HepG2 (cell line): ENCODE measurements around the gene NCAPG. TPM values are rescaled to one million over a fixed set of nuclear protein-coding genes. Genes with fewer than 3 reads are reported as not detected.

ENCODE experiments used
- CEBPZ ChIP-seq: IDR thresholded peaks from 2 replicates; pipeline ENCODE4 v1.6.1; 2012; ENCODE audit warnings: low read length, improper control_type of control experiment
- EEA1 ChIP-seq: sonication (generic); formaldehyde crosslinking; IDR thresholded peaks from 2 replicates; pipeline ENCODE4 v1.5.1; 2020; ENCODE audit warnings: mild to moderate bottlenecking, missing genetic modification reagents, borderline replicate concordance
- ELF1 ChIP-seq: sonication (generic); formaldehyde crosslinking; IDR thresholded peaks from 2 replicates; pipeline ENCODE4 v1.4.0; 2020; ENCODE audit warnings: missing genetic modification reagents
- IKZF5 ChIP-seq: IDR thresholded peaks from 2 replicates; pipeline ENCODE4 v1.6.1; 2018; ENCODE audit warnings: missing genetic modification reagents, mild to moderate bottlenecking, missing compliant biosample characterization
- SMAD9 ChIP-seq: sonication (generic); formaldehyde crosslinking; IDR thresholded peaks from 2 replicates; pipeline ENCODE4 v1.5.1; 2020; ENCODE audit warnings: mild to moderate bottlenecking, missing genetic modification reagents
- ZBTB37 ChIP-seq: sonication (generic); formaldehyde crosslinking; IDR thresholded peaks from 2 replicates; pipeline ENCODE4 v1.4.0; 2020; ENCODE audit warnings: mild to moderate bottlenecking, missing genetic modification reagents
- ZC3H13 ChIP-seq: sonication (generic); formaldehyde crosslinking; IDR thresholded peaks from 2 replicates; pipeline ENCODE4 v1.8.1; 2023; ENCODE audit warnings: mild to moderate bottlenecking, missing genetic modification reagents, moderate library complexity
- ZNF234 ChIP-seq: sonication (generic); formaldehyde crosslinking; conservative IDR thresholded peaks from 2 replicates; pipeline ENCODE4 v1.5.1; 2020; ENCODE audit warnings: mild to moderate bottlenecking, missing genetic modification reagents
- ZNF354B ChIP-seq: sonication (generic); formaldehyde crosslinking; IDR thresholded peaks from 2 replicates; pipeline ENCODE4 v1.8.0; 2022; ENCODE audit warnings: mild to moderate bottlenecking, missing genetic modification reagents
- ZNF451 ChIP-seq: sonication (generic); formaldehyde crosslinking; IDR thresholded peaks from 2 replicates; pipeline ENCODE4 v1.5.0; 2020; ENCODE audit warnings: mild to moderate bottlenecking, missing genetic modification reagents
- ZNF776 ChIP-seq: sonication (generic); formaldehyde crosslinking; IDR thresholded peaks from 2 replicates; pipeline ENCODE4 v1.4.0; 2020; ENCODE audit warnings: mild to moderate bottlenecking, missing genetic modification reagents
- ZNF792 ChIP-seq: IDR thresholded peaks from 2 replicates; pipeline ENCODE4 v1.6.1; 2016
- polyA plus RNA-seq, 8 experiments: library from polyadenylated mRNA; depleted of rRNA in 3 of 8; stranded (reverse) in 7 of 8; unstranded in 1 of 8; fragments of >200 nt; fragmentation: Illumina TruSeq in 4 of 8; extraction: Trizol in 4 of 8; gene quantifications; 2 replicates each; pipeline versions ENCODE4 v1.2.1 to v1.2.3, GENCODE V29; 2011 to 2016; ENCODE audit warnings: low read depth in 4 of 8, missing spikeins in 1 of 8, mixed read lengths in 1 of 8; ENCODE audit not compliant: insufficient read depth in 1 of 8
- total RNA-seq, 5 experiments: library from RNA; depleted of rRNA; stranded (reverse); fragments of >200 nt; fragmentation: Illumina TruSeq; extraction: Trizol; gene quantifications; 2 replicates each; pipeline ENCODE4 v1.2.3, GENCODE V29; 2016; ENCODE audit warnings: low read depth in 1 of 5

NCAPG gene
- total and polyA plus RNA-seq, 2 of the 13 experiments (the other 11 are each of a cell fraction or from before 2014, with no cell fraction given): 14.8 to 61.9 TPM

- TF ChIP-seq ZBTB37 (CRISPR knock-in tag) (no peak), ELF1 (CRISPR knock-in tag) (no peak), IKZF5 (no peak), SMAD9 (CRISPR knock-in tag) (no peak), ZNF234 (no peak), EEA1 (CRISPR knock-in tag) (no peak), ZNF776 (no peak), ZNF354B (no peak), ZNF792 (CRISPR knock-in tag) (no peak), ZNF451 (CRISPR knock-in tag) (no peak), CEBPZ (no peak), ZC3H13 (no peak)
These were observed 1.3 kb downstream of the NCAPG start (continued) for GRCh38 chr4:17812125-17812524.
